ENCODE results near the gene AKT3.

GRCh38 chr1:243705585-243705984 lies 144.5 kb downstream of the AKT3 start:
- TF ChIP-seq CTCF (IDR thresholded peaks at IDR 0.05; ENCODE audit: poor library complexity): no peak
- TF ChIP-seq EZH2 (IDR thresholded peaks at IDR 0.05; ENCODE audit: borderline replicate concordance): no peak
- TF ChIP-seq EZH2phosphoT487 (IDR thresholded peaks at IDR 0.05; ENCODE audit: low read depth, severe bottlenecking, unreplicated experiment): no peak
